Cardiac fibroblast (primary cell): ENCODE measurements around the gene NKPD1.

ENCODE experiments used
- DNase-seq, 2 donors: peaks; one replicate each; pipeline versions ENCODE4 v3.0.0 to v3.0.0-alpha.2; 2010; ENCODE audit warnings: low read depth in 2 of 2
- H3K4me3 ChIP-seq, 2 donors: replicated peaks in 1 of 2; 1 replicate in 1 of 2; 2 replicates in 1 of 2; pipeline ENCODE4 v1.5.1; 2011; ENCODE audit warnings: low read depth in 2 of 2, low read length in 2 of 2, mild to moderate bottlenecking in 2 of 2, moderate library complexity in 1 of 2
- CTCF ChIP-seq: IDR thresholded peaks from one replicate; pipeline ENCODE4 v1.5.1; 2011; ENCODE audit warnings: low read depth, mild to moderate bottlenecking, low read length, inconsistent platforms

Gene NKPD1

GRCh38 chr19:45139286-45140143 is 21.3 kb downstream of the NKPD1 start:
- no peak overlapping the region for H3K4me3 ChIP-seq
- no peak for DNase-seq
- no peak for TF ChIP-seq CTCF

- no peak for DNase-seq
- H3K4me3 ChIP-seq, result no peak overlapping the region
- no peak for TF ChIP-seq CTCF
Measured at GRCh38 chr19:45138303-45138751, 22.5 kb downstream of the NKPD1 start.

GRCh38 chr19:45137179-45137761 is 23.5 kb downstream of the NKPD1 start:
- peak in 1 of 2 donors; percentile 13 for DNase-seq
- H3K4me3 ChIP-seq, result no peak overlapping the region
- no peak for TF ChIP-seq CTCF

GRCh38 chr19:45136507-45137178 is 24.1 kb downstream of the NKPD1 start:
- no peak for TF ChIP-seq CTCF
- no peak overlapping the region for H3K4me3 ChIP-seq

GRCh38 chr19:45135176-45135885 is 25.5 kb downstream of the NKPD1 start:
- no peak for DNase-seq
- no peak overlapping the region for H3K4me3 ChIP-seq
- TF ChIP-seq CTCF, result no peak

More at GRCh38 chr19:45136507-45137178, 24.1 kb downstream of the NKPD1 start:
- no peak for DNase-seq

GRCh38 chr19:45133661-45134060 is 27.1 kb downstream of the NKPD1 start:
- DNase-seq, result no peak
- H3K4me3 ChIP-seq, result no peak overlapping the region
- TF ChIP-seq CTCF, result no peak
